ENCODE data around the gene IFNGR2.

- TF ChIP-seq BHLHE40 (IDR thresholded peaks at IDR 0.05; ENCODE audit: borderline replicate concordance), result no peak
- no peak for TF ChIP-seq HDGF (IDR thresholded peaks at IDR 0.05; ENCODE audit: borderline replicate concordance)
- TF ChIP-seq NFRKB (IDR thresholded peaks at IDR 0.05), result no peak
These were observed 773 bp downstream of the IFNGR2 start for GRCh38 chr21:33403786-33404585.
